ENCODE results near the gene CEP19.
A peak's percentile ranks its signal among the peaks of the same experiment; 100 is the strongest.
"Not testable (repeated sequence)": the region's sequence is repeated elsewhere in the genome, so short reads cannot be mapped to it uniquely, and the experiment has no call there.

The CEP19 gene

DNA sequence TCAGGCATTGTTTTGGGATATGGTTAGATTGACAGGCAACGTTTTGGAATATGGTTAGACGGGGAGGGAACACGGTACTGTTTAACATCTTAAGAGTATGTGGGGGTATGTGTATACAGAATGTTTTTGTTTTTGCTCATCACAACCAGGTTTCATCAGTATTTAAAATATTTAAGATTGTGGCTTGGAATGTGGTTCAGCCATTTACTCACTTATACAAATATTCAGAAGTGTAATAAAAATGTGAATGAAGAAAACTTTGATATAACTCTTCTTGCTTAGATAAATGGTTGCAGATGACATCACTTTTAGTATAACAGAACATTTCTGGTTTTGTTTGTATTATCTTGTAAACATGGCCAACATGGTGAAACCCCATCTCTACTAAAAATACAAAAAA lies 23.7 kb upstream of the CEP19 start:
- no peak overlapping the region for H3K27ac Mint-ChIP-seq
- no peaks in the 10 kb centered on the region for H3K27me3 Mint-ChIP-seq (ENCODE audit: low read depth)
- no peak overlapping the region for H3K4me3 Mint-ChIP-seq

DNA sequence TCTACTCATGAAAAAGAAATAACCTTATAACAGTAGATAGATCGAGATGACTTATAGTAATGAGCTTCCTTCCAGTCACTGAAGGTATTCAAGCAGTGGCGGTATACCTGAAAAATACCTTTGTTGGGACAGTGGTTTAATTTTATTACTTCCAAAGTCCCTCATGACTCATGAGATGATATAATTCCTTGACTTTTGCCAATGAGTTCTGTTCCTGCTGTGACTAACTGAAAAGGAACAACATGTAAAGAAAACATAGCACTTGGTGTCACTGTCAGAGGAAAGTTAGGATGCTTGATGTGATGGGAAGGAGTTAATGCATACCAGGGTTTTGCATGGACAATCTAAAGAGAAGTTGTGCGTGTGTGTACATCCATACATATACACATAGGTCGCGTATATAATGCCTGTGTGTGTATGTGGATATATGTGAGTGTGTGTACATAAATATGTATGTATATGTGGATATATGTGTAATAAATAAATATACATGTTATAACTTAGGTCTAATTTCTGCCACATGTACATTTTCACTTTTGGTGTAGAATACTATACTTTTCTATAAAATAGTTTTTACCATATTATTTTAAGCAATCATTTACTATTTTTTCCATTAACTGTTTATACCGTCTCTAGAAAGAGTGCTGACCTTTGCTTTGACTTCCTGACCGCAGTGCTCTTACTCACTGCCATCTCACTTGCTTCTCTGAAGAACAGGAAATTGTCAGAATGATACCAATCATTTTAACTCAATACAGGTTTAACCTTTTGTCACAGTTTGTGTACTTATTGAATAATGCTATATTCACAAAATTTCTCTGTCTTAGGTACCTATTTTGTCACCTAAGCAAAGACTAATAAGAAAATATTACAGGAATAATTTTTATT lies 15.0 kb upstream of the CEP19 start:
- Mint-ChIP-seq H3K27ac (peak overlapping the region; percentile 50), H3K4me1 (ENCODE audit: low read depth) (peaks cover 31% of the 10 kb centered on the region), H3K9me3 (no peaks in the 10 kb centered on the region), H3K36me3 (ENCODE audit: low read depth) (peaks cover 38% of the 10 kb centered on the region), H3K27me3 (ENCODE audit: low read depth) (no peaks in the 10 kb centered on the region), H3K4me3 (no peak overlapping the region)

More for the DNA sequence above, 23.7 kb upstream of the CEP19 start:
- H3K36me3 Mint-ChIP-seq (ENCODE audit: low read depth) = peaks cover 28% of the 10 kb centered on the region
- H3K4me1 Mint-ChIP-seq (ENCODE audit: low read depth) = peaks cover 8% of the 10 kb centered on the region
- peaks cover 4% of the 10 kb centered on the region for H3K9me3 Mint-ChIP-seq

DNA sequence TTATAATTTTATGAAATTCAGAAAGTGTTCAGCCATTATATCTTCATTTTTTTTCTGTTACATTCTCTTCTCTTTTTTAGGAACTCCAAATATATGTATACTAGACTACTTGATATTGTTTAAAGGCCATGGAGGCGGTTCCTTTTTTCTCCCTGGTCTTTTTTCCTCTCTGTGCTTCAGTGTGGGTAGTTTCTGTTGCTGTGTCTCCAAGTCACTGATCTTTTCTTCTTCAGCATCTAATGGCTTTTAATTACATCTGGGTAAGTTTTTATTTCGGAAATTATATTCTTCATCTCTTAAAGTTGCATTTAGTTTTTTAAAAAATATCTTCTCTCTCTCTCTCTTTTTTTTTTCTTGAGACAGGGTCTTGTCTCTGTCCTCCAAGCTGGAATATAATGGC lies 9.0 kb upstream of the CEP19 start:
- peaks cover 15% of the 10 kb centered on the region for H3K9me3 Mint-ChIP-seq
- H3K4me3 Mint-ChIP-seq = no peak overlapping the region
- no peaks in the 10 kb centered on the region for H3K27me3 Mint-ChIP-seq (ENCODE audit: low read depth)
- H3K36me3 Mint-ChIP-seq (ENCODE audit: low read depth) = peaks cover 45% of the 10 kb centered on the region
- no peak overlapping the region for H3K27ac Mint-ChIP-seq
- peaks cover 25% of the 10 kb centered on the region for H3K4me1 Mint-ChIP-seq (ENCODE audit: low read depth)

- H3K27ac Mint-ChIP-seq; H3K27me3 Mint-ChIP-seq (ENCODE audit: low read depth); H3K4me3 Mint-ChIP-seq: not testable (repeated sequence)
- H3K9me3 Mint-ChIP-seq = peaks cover 15% of the 10 kb centered on the region
- H3K36me3 Mint-ChIP-seq (ENCODE audit: low read depth) = peaks cover 29% of the 10 kb centered on the region
- peaks cover 35% of the 10 kb centered on the region for H3K4me1 Mint-ChIP-seq (ENCODE audit: low read depth)
Measured at GRCh38 chr3:196717162-196717561, 5.1 kb upstream of the CEP19 start.

DNA sequence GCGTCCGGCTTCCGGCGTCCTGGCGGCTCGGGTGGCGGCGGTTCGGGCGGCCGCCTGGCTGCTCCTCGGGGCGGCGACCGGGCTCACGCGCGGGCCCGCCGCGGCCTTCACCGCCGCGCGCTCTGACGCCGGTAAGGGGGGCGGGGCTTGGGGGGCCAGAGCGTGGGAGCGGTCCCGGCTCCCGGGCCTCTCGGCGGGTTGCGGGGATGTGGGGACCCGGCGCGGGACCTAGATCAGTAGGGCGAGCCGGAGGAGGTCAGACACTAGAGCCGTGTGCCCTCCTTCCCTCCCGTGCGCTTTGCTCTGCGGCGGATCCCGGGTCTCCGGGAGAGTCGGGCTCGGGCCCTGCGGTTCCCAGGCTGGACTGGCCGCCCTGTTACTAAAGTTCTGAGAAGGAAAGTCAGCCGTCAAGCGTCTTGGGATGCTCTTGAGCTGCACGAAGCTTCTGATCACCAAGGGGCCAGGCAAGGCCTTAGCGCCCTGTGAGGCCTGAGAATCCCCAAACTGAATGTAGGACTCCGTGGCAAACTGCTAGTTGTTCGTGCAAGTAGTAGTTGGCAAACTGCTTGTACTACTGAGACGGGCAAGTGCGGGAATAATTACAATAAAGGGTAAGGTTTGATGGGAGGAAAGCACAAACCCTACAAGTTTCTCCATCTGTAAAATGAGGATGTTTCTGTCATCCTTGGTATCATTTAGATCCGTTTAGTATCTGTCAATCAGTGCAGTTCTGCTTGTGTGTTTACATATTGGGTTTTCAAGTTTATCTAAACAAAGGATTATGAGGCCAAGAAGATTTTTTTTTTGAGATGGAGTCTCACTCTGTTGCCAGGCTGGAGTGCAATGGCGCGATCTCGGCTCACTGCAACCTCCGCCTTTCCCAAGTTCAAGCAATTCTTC lies 714 bp upstream of the CEP19 start:
- Mint-ChIP-seq H3K27ac (peak overlapping the region; percentile 88), H3K27me3 (ENCODE audit: low read depth) (no peaks in the 10 kb centered on the region), H3K4me3 (peak overlapping the region; percentile 86)

GRCh38 chr3:196708467-196708866 lies 3.6 kb downstream of the CEP19 start:
- H3K36me3 Mint-ChIP-seq (ENCODE audit: low read depth) = peaks cover 7% of the 10 kb centered on the region
- no peak overlapping the region for H3K4me3 Mint-ChIP-seq
- no peaks in the 10 kb centered on the region for H3K27me3 Mint-ChIP-seq (ENCODE audit: low read depth)
- H3K9me3 Mint-ChIP-seq = no peaks in the 10 kb centered on the region
- no peak overlapping the region for H3K27ac Mint-ChIP-seq
- H3K4me1 Mint-ChIP-seq (ENCODE audit: low read depth) = peaks cover 19% of the 10 kb centered on the region

More for the DNA sequence above, 714 bp upstream of the CEP19 start:
- H3K36me3 Mint-ChIP-seq (ENCODE audit: low read depth) = peaks cover 6% of the 10 kb centered on the region
- no peaks in the 10 kb centered on the region for H3K9me3 Mint-ChIP-seq
- peaks cover 34% of the 10 kb centered on the region for H3K4me1 Mint-ChIP-seq (ENCODE audit: low read depth)

GRCh38 chr3:196707566-196707965 lies 4.5 kb downstream of the CEP19 start:
- Mint-ChIP-seq H3K4me1 (ENCODE audit: low read depth) (peaks cover 12% of the 10 kb centered on the region), H3K36me3 (ENCODE audit: low read depth) (peaks cover 7% of the 10 kb centered on the region), H3K4me3 (no peak overlapping the region), H3K27me3 (ENCODE audit: low read depth) (no peaks in the 10 kb centered on the region), H3K9me3 (no peaks in the 10 kb centered on the region), H3K27ac (no peak overlapping the region)

- no peaks in the 10 kb centered on the region for H3K27me3 Mint-ChIP-seq (ENCODE audit: low read depth)
- H3K4me3 Mint-ChIP-seq = no peak overlapping the region
- no peaks in the 10 kb centered on the region for H3K9me3 Mint-ChIP-seq
- no peak overlapping the region for H3K27ac Mint-ChIP-seq
- peaks cover 7% of the 10 kb centered on the region for H3K36me3 Mint-ChIP-seq (ENCODE audit: low read depth)
- H3K4me1 Mint-ChIP-seq (ENCODE audit: low read depth) = peaks cover 10% of the 10 kb centered on the region
Measured at GRCh38 chr3:196706731-196707130, 5.3 kb downstream of the CEP19 start.

GRCh38 chr3:196706327-196706726 lies 5.7 kb downstream of the CEP19 start:
- peaks cover 6% of the 10 kb centered on the region for H3K4me1 Mint-ChIP-seq (ENCODE audit: low read depth)
- H3K36me3 Mint-ChIP-seq (ENCODE audit: low read depth) = peaks cover 6% of the 10 kb centered on the region
- H3K9me3 Mint-ChIP-seq = no peaks in the 10 kb centered on the region
- no peak overlapping the region for H3K4me3 Mint-ChIP-seq
- H3K27me3 Mint-ChIP-seq (ENCODE audit: low read depth) = no peaks in the 10 kb centered on the region
- no peak overlapping the region for H3K27ac Mint-ChIP-seq

DNA sequence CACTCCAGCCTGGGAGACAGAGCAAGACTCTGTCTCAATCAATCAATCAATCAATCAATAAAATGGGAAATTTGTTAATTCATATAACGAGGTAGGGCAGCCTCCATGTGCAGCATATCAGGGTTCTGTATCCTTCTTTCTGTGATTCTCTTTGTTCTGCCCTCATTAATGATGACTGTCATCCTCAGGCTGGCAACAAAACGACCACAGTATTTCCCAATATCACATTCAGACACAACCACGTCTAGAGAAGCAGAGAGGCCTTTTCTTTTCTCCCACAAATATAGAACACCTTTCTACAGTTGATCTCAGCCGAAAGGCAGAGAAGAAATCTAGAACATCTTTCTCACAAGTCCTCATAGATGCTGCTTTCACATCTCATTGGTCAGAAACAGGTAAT lies 11.2 kb downstream of the CEP19 start:
- no peaks in the 10 kb centered on the region for H3K27me3 Mint-ChIP-seq (ENCODE audit: low read depth)
- no peak overlapping the region for H3K4me3 Mint-ChIP-seq
- H3K27ac Mint-ChIP-seq = no peak overlapping the region
- no peaks in the 10 kb centered on the region for H3K4me1 Mint-ChIP-seq (ENCODE audit: low read depth)
- no peaks in the 10 kb centered on the region for H3K9me3 Mint-ChIP-seq
- H3K36me3 Mint-ChIP-seq (ENCODE audit: low read depth) = no peaks in the 10 kb centered on the region

- Mint-ChIP-seq H3K27me3 (ENCODE audit: low read depth) (no peaks in the 10 kb centered on the region), H3K27ac (no peak overlapping the region), H3K36me3 (ENCODE audit: low read depth) (no peaks in the 10 kb centered on the region), H3K9me3 (no peaks in the 10 kb centered on the region), H3K4me3 (no peak overlapping the region), H3K4me1 (ENCODE audit: low read depth) (no peaks in the 10 kb centered on the region)
Measured at GRCh38 chr3:196699749-196700148, 12.3 kb downstream of the CEP19 start.

GRCh38 chr3:196697270-196697669 lies 14.8 kb downstream of the CEP19 start:
- no peaks in the 10 kb centered on the region for H3K36me3 Mint-ChIP-seq (ENCODE audit: low read depth)
- peaks cover 6% of the 10 kb centered on the region for H3K4me1 Mint-ChIP-seq (ENCODE audit: low read depth)
- no peak overlapping the region for H3K27ac Mint-ChIP-seq
- no peaks in the 10 kb centered on the region for H3K9me3 Mint-ChIP-seq
- no peak overlapping the region for H3K4me3 Mint-ChIP-seq
- no peaks in the 10 kb centered on the region for H3K27me3 Mint-ChIP-seq (ENCODE audit: low read depth)

DNA sequence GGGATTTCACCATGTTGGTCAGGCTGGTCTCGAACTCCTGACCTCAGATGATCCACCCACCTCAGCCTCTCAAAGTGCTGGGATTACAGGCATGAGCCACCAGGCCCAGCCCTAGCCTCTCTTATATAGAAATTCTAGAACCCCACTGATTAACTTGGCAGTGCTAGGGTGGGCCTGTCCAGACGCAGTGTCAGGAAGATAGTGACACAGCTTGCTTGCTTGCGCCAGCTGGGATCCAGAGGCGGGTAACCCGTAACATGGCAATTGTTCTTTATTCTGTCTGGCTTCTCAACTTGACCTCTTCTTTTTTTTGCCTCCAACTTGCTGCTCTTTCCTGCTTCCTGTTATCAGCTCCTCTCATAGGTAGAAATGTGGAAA lies 16.2 kb downstream of the CEP19 start:
- H3K36me3 Mint-ChIP-seq (ENCODE audit: low read depth) = no peaks in the 10 kb centered on the region
- H3K27me3 Mint-ChIP-seq (ENCODE audit: low read depth) = peaks cover 5% of the 10 kb centered on the region
- no peak overlapping the region for H3K4me3 Mint-ChIP-seq
- H3K27ac Mint-ChIP-seq = peak overlapping the region; percentile 73
- H3K9me3 Mint-ChIP-seq = no peaks in the 10 kb centered on the region
- H3K4me1 Mint-ChIP-seq (ENCODE audit: low read depth) = peaks cover 6% of the 10 kb centered on the region

DNA sequence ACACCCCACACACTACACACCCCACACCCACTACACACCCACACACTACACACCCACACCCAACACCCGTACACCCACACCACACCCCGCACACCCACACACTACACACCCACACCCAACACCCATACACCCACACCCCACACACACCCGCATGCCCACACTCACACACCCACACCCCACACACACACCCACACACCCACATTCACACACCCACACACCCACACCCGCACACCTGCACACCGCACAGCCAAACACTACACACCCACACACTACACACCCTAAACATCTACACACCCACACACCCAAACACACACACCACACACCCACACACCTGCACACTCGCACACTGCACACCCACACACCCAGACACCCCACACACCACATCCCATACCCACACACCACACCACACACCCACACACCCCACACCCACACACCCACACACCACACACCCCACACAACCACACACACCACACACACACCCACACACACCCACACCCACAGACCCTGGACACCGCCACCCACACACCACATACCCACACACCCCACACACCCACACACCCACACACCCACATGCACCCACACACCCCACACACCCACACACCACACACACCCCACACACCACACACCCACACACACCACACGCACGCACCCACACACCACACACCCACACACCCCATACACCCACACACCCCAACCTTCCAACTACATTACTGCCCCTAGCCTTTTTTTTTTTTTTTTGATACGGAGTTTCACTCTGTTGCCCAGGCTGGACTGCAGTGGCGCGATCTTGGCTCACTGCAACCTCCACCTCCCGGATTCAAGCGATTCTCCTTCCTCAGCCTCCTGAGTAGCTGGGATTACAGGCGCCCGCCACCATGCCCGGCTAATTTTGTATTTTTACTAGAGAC lies 16.9 kb downstream of the CEP19 start:
- Mint-ChIP-seq H3K4me1 (ENCODE audit: low read depth) (peaks cover 6% of the 10 kb centered on the region), H3K27me3 (ENCODE audit: low read depth) (peaks cover 5% of the 10 kb centered on the region), H3K4me3 (no peak overlapping the region), H3K27ac (peak overlapping the region; percentile 73), H3K9me3 (no peaks in the 10 kb centered on the region), H3K36me3 (ENCODE audit: low read depth) (no peaks in the 10 kb centered on the region)

Data from T-helper 1 cell treated with Interleukin-12 subunit alpha and Interleukin-12 subunit beta and Interleukin-4 antibody, amounts not matched to agents 30 μg/mL and 1 μg/mL, for 36 hours (primary cell).